ENCODE data around the gene BRSK2. TPM values are rescaled to one million over a fixed set of nuclear protein-coding genes. Genes with fewer than 3 reads are reported as not detected.

BRSK2 gene
- total RNA-seq, 4 donors from 2014 or later: 0.35 to 6.4 (median 0.40) TPM; not detected in 1

DNA sequence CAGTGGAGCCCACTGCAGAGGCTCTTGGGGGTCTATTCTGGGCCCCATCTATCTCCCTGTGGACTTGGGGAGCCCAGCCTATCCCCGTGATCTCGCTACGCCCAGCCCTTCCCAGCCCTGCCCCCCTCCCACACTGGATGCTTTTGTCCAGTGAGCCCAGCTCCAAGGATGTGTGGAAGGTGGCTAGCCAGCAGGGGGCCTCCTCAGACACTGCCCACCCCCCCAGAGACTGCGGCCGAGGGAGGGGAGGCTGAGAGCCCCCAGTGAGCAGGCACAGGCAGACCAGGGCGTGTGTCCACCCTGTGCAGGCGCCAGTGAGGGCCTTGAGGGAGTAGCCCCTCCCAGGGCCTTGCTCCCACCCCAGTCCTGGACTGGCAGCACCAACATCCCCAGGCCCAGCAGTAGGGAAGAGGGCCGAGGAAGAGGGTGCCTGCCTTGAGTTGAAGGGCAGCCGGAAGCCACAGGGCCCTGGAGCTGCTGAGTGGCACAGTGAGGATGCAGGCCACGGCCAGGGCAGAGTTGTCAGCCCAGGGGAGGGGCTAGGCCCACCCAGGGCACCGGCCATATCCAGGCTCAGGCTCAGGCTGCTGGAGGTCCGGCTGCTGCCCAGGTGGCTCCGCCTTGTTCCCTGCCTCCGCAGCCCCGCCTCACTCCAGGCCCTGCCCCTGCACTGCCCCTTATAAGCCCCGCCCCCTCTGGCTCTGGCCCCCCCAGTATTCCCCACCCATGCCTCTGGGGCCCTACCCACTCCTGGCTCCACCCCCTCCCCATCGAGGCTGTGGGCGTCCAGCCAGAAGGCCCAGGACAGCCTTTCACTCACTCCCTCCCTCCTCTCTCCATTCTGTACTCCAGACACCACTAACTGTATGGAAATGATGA is 68.8 kb downstream of the BRSK2 start:
- peaks cover 0 to 31% (median 1%) of the 10 kb centered on the region in 4 donors for H3K4me1 ChIP-seq
- DNase-seq: peak; percentile 22 to 77 (median 73)
- H3K27me3 ChIP-seq: no peaks in the 10 kb centered on the region
- no peaks in the 10 kb centered on the region for H3K9me3 ChIP-seq
- TF ChIP-seq, protein P1, sequence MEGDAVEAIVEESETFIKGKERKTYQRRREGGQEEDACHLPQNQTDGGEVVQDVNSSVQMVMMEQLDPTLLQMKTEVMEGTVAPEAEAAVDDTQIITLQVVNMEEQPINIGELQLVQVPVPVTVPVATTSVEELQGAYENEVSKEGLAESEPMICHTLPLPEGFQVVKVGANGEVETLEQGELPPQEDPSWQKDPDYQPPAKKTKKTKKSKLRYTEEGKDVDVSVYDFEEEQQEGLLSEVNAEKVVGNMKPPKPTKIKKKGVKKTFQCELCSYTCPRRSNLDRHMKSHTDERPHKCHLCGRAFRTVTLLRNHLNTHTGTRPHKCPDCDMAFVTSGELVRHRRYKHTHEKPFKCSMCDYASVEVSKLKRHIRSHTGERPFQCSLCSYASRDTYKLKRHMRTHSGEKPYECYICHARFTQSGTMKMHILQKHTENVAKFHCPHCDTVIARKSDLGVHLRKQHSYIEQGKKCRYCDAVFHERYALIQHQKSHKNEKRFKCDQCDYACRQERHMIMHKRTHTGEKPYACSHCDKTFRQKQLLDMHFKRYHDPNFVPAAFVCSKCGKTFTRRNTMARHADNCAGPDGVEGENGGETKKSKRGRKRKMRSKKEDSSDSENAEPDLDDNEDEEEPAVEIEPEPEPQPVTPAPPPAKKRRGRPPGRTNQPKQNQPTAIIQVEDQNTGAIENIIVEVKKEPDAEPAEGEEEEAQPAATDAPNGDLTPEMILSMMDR (IDR thresholded peaks at IDR 0.05): peak in 1 of 6 experiments; percentile 10
- TF ChIP-seq POLR2A (IDR thresholded peaks at IDR 0.05): no peak
- no peaks in the 10 kb centered on the region for H3K36me3 ChIP-seq
- peak overlapping the region in 1 of 4 donors; percentile 48 for H3K4me3 ChIP-seq
- H3K27ac ChIP-seq: peak overlapping the region; percentile 57 to 91 (median 76)

DNA sequence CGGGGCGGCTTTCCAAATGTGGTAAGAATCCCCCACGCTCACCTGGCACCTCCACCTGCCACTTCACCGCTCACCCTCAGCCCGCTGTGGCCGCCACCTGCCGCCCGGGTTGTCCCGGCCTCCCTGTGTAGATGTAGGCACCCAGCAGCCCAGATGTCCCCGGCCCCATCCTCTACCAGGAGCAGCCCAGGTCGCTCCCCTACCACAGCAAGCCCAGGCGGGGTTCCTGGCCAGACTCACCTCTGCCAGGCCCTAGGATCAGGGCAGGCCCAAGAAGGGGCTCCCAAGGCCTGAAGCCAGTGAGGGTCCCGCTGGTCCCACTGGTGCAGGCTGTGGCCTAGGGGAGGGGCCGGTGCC is 69.5 kb downstream of the BRSK2 start:
- TF ChIP-seq POLR2A (IDR thresholded peaks at IDR 0.05): no peak
- TF ChIP-seq, protein P1 (IDR thresholded peaks at IDR 0.05): no peak
- Histone ChIP-seq H3K27me3 (no peaks in the 10 kb centered on the region), H3K27ac (peak overlapping the region; percentile 57 to 91 (median 76)), H3K4me3 (peak overlapping the region in 2 of 4 donors; percentile 2 to 48), H3K4me1 (peaks cover 0 to 31% (median 1%) of the 10 kb centered on the region in 4 donors), H3K36me3 (no peaks in the 10 kb centered on the region), H3K9me3 (no peaks in the 10 kb centered on the region)
- DNase-seq: no peak

DNA sequence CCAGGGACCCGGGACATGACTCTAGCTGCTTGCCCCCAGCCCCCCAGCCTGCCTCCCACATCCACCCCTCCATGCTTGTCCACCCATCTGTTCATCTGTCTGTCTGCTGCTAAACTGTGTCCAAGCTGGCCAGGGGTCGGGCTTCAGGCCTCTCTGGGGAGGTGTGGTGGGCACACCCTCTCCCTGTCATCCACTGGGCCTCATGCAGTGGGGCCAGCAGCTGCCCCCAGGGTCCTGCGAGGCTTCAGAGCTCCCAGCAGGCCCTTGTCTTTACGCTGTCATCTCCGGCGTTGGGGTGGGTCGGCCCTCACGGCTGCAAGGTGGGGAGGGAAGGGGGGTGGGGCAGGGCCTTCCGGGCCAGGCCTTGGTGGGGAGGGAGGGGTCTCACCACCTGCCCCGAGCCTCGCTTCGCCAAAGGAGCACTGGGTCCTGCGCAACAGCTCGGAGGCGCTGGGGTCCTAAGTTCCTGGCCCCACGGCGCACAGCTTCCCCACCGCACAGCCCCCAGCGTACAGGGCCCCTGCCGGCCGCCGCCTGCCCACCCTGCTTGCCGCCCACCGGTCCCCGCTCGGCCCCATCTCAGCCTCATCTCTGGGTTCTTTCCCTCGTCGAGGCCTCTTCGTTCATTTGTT is 70.1 kb downstream of the BRSK2 start:
- Histone ChIP-seq H3K9me3 (no peaks in the 10 kb centered on the region), H3K27ac (peak overlapping the region; percentile 57 to 91 (median 76)), H3K4me3 (peak overlapping the region in 3 of 4 donors; percentile 10 to 48 (median 23)), H3K4me1 (peaks cover 0 to 31% (median 1%) of the 10 kb centered on the region in 4 donors), H3K36me3 (no peaks in the 10 kb centered on the region), H3K27me3 (no peaks in the 10 kb centered on the region)
- TF ChIP-seq, protein P1 (IDR thresholded peaks at IDR 0.05): no peak
- TF ChIP-seq POLR2A (IDR thresholded peaks at IDR 0.05): no peak
- DNase-seq: no peak

DNA sequence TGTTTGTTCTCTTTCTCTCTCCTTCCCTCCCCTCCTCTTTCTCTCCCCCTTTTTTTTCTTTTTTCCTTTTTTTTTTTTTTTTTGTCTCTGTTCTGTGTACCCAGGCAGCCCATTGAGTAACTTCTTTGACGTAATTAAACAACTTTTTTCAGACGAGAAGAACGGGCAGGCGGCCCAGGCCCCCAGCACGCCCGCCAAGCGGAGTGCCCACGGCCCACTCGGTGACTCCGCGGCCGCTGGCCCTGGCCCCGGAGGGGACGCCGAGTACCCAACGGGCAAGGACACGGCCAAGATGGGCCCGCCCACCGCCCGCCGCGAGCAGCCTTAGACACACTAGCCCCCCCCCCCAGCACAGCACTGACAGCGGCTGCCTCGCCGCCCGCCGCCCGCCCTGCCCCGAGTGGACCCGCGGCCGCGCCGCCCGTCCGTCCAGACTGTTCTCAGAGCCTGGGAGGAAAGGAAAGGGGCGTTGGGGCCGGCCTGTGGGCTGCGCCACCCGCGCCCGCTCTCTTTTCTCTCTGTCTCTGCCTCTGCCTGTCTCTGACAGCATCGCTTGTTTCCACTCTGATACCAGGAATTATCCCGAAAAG is 70.8 kb downstream of the BRSK2 start:
- Histone ChIP-seq H3K4me1 (peaks cover 0 to 31% (median 1%) of the 10 kb centered on the region in 4 donors), H3K36me3 (no peaks in the 10 kb centered on the region), H3K27me3 (no peaks in the 10 kb centered on the region), H3K4me3 (peak overlapping the region; percentile 6 to 48 (median 24)), H3K9me3 (no peaks in the 10 kb centered on the region), H3K27ac (peak overlapping the region; percentile 64 to 91 (median 80))
- TF ChIP-seq, protein P1 (IDR thresholded peaks at IDR 0.05): no peak
- TF ChIP-seq POLR2A (IDR thresholded peaks at IDR 0.05): no peak
- peak in 1 of 3 donors; percentile 60 for DNase-seq

DNA sequence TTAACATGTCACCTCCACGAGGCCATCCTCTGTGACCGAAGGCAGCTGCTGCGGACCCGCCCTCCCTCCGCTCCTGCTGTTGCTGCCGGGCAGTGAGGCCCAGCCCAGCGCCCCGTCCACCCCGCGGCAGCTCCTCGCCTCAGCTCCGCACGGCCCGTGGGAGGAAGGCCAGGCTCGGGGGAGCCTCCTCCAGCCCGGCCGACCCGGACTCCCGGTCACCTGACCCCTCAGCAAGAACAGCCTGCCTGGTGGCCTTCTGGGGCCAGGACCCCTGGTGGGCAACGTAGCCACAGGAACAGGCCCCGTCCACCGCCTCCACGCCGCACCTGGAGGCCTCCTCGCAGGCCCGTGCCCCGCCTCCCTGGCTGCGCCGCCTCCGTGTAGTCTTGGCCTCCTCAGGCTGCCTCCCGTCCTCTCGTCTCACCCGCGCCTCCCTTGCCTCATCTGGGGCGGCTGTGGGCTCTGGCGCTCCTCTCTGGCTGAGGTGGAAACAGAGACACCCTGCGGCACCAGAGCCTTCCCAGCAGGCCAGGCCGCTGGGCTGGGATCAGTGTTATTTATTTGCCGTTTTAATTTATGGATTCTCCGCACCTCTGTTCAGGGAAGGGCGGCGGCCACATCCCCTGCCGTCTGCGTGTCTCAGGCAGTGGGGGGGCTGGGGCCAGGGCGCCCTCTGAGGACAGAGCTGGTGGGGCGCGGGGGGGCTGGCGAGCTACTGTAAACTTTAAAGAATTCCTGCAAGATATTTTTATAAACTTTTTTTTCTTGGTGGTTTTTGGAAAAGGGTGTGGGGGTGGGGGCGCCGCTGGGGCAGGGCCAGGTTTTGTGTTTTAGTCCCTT is 71.5 kb downstream of the BRSK2 start:
- H3K4me1 ChIP-seq: peaks cover 0 to 26% (median 1%) of the 10 kb centered on the region in 4 donors
- no peaks in the 10 kb centered on the region for H3K9me3 ChIP-seq
- TF ChIP-seq POLR2A (IDR thresholded peaks at IDR 0.05): no peak
- TF ChIP-seq, protein P1 (IDR thresholded peaks at IDR 0.05): no peak
- H3K27ac ChIP-seq: peak overlapping the region; percentile 64 to 91 (median 80)
- peak overlapping the region in 3 of 4 donors; percentile 12 to 48 (median 36) for H3K4me3 ChIP-seq
- H3K27me3 ChIP-seq: no peaks in the 10 kb centered on the region
- peak in 1 of 3 donors; percentile 59 for DNase-seq
- no peaks in the 10 kb centered on the region for H3K36me3 ChIP-seq

Data from Peyer's patch (tissue), 4 donors.